ENCODE data around the gene COG6.

DNA sequence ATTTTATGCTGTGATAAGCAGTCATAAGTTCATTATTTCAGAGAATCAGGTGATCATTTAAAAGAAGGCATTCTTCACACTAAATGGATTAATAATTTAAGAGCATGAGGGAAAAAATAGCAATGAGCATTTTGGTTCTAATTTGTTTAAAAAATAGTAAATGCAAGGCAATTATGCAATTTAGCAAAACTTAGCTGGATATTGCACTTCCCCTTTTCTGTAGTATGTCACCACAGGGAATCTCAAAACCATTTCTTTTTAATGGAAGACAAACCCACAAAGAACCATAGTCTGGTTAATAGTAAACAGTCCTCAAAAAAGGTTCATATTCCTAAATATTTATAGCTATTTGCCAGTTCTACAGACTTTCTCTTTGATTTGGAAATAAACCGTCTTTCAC is 30.2 kb downstream of the COG6 start:
- TF ChIP-seq EP300 (IDR thresholded peaks at IDR 0.05; ENCODE audit: low read depth) = no peak
- no peak for TF ChIP-seq POLR2A (IDR thresholded peaks at IDR 0.05)
- TF ChIP-seq, protein P1, sequence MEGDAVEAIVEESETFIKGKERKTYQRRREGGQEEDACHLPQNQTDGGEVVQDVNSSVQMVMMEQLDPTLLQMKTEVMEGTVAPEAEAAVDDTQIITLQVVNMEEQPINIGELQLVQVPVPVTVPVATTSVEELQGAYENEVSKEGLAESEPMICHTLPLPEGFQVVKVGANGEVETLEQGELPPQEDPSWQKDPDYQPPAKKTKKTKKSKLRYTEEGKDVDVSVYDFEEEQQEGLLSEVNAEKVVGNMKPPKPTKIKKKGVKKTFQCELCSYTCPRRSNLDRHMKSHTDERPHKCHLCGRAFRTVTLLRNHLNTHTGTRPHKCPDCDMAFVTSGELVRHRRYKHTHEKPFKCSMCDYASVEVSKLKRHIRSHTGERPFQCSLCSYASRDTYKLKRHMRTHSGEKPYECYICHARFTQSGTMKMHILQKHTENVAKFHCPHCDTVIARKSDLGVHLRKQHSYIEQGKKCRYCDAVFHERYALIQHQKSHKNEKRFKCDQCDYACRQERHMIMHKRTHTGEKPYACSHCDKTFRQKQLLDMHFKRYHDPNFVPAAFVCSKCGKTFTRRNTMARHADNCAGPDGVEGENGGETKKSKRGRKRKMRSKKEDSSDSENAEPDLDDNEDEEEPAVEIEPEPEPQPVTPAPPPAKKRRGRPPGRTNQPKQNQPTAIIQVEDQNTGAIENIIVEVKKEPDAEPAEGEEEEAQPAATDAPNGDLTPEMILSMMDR (IDR thresholded peaks at IDR 0.05) = no peak
- no peak for TF ChIP-seq POLR2AphosphoS5 (IDR thresholded peaks at IDR 0.05)
